Sigmoid colon (tissue), 4 donors: Measurements from ENCODE around the gene MSL3.

ENCODE experiments used
- POLR2A ChIP-seq, 2 donors: fragments of 450-650 bp; IDR thresholded peaks; one replicate each; pipeline ENCODE4 v1.6.1; 2016; ENCODE audit warnings: antibody characterized with exemption in 2 of 2, mild to moderate bottlenecking in 2 of 2, moderate library complexity in 2 of 2
- POLR2AphosphoS5 ChIP-seq, 4 donors: sonication (generic); formaldehyde crosslinking; IDR thresholded peaks; one replicate each; pipeline ENCODE4 v1.6.1; 2017; ENCODE audit warnings: antibody characterized with exemption in 4 of 4
- TF ChIP-seq, protein P1 (sequence below), 4 experiments: fragments of 450-650 bp in 3 of 4; fragments of 200-600 bp in 1 of 4; IDR thresholded peaks; one replicate each; pipeline ENCODE4 v1.5.1; 2016 to 2019; ENCODE audit warnings: antibody characterized with exemption in 4 of 4, mild to moderate bottlenecking in 3 of 4, moderate library complexity in 2 of 4

DNA sequence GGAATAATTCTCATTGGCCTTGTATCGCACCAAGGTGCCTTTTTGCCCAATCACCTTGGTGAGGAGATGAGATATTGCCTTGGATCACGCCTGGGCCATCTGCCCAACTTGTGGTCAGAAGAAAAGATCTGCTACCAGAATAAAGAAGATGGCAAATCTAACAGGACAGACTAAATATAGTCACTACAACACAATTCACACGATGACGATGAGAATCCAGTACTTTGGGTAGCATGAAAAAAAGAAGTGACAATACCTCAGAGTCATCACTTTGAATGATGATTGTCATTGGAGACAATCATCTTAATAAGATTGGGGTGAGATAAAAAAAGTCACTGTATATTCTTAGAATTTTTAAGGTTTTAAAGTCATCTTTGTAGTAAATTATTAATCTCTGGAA lies 7.3 kb upstream of the MSL3 start:
- TF ChIP-seq, protein P1, sequence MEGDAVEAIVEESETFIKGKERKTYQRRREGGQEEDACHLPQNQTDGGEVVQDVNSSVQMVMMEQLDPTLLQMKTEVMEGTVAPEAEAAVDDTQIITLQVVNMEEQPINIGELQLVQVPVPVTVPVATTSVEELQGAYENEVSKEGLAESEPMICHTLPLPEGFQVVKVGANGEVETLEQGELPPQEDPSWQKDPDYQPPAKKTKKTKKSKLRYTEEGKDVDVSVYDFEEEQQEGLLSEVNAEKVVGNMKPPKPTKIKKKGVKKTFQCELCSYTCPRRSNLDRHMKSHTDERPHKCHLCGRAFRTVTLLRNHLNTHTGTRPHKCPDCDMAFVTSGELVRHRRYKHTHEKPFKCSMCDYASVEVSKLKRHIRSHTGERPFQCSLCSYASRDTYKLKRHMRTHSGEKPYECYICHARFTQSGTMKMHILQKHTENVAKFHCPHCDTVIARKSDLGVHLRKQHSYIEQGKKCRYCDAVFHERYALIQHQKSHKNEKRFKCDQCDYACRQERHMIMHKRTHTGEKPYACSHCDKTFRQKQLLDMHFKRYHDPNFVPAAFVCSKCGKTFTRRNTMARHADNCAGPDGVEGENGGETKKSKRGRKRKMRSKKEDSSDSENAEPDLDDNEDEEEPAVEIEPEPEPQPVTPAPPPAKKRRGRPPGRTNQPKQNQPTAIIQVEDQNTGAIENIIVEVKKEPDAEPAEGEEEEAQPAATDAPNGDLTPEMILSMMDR (IDR thresholded peaks at IDR 0.05) = no peak
- no peak for TF ChIP-seq POLR2AphosphoS5 (IDR thresholded peaks at IDR 0.05)
- no peak for TF ChIP-seq POLR2A (IDR thresholded peaks at IDR 0.05)
